ENCODE measurements around the gene AEN. TPM values are rescaled to one million over a fixed set of nuclear protein-coding genes. Genes with fewer than 3 reads are reported as not detected.

Gene AEN
- total RNA-seq, 1 donor, result 81.6 TPM

- DNase-seq (ENCODE audit: low read depth), result no peak
- H3K4me3 ChIP-seq (ENCODE audit: low read depth, low read length), result no peak overlapping the region
- TF ChIP-seq, protein P1, sequence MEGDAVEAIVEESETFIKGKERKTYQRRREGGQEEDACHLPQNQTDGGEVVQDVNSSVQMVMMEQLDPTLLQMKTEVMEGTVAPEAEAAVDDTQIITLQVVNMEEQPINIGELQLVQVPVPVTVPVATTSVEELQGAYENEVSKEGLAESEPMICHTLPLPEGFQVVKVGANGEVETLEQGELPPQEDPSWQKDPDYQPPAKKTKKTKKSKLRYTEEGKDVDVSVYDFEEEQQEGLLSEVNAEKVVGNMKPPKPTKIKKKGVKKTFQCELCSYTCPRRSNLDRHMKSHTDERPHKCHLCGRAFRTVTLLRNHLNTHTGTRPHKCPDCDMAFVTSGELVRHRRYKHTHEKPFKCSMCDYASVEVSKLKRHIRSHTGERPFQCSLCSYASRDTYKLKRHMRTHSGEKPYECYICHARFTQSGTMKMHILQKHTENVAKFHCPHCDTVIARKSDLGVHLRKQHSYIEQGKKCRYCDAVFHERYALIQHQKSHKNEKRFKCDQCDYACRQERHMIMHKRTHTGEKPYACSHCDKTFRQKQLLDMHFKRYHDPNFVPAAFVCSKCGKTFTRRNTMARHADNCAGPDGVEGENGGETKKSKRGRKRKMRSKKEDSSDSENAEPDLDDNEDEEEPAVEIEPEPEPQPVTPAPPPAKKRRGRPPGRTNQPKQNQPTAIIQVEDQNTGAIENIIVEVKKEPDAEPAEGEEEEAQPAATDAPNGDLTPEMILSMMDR (IDR thresholded peaks at IDR 0.05; ENCODE audit: insufficient read depth, low read depth, low read length), result no peak
These were observed 38.1 kb downstream of the AEN start for GRCh38 chr15:88658972-88659931.

DNA sequence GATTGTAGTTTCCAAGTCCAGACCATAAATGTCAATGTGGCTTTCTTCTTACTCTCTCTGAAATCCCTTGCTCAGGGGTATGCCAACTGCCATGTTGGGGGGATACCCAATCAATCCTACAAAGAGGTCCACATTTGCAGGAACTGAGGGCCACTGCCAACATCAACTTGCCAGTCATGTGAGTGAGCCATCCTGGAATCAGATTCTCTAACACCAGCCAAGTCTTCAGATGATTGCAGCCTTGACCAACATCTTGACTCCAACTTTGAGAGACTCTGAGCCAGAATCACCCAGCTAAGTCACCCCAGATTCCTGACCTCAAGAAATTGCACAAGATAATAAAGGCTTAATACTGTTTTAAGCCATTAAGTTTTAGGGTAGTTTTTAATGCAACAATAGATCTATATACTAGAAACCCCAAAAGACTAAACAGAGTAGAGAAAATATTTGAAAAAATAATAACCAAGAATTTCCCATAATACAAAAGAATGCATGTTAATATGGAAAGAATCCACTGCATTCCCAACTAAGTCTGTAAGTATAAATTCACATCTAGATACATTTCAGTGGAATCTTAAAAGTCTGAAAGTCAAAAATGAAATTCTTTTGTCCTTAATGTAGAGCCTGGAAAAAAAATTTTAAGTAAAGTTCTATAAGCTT, 40.0 kb downstream of the AEN start:
- TF ChIP-seq, protein P1 (IDR thresholded peaks at IDR 0.05; ENCODE audit: insufficient read depth, low read depth, low read length), result no peak
- no peak overlapping the region for H3K4me3 ChIP-seq (ENCODE audit: low read depth, low read length)
- no peak for DNase-seq (ENCODE audit: low read depth)

DNA sequence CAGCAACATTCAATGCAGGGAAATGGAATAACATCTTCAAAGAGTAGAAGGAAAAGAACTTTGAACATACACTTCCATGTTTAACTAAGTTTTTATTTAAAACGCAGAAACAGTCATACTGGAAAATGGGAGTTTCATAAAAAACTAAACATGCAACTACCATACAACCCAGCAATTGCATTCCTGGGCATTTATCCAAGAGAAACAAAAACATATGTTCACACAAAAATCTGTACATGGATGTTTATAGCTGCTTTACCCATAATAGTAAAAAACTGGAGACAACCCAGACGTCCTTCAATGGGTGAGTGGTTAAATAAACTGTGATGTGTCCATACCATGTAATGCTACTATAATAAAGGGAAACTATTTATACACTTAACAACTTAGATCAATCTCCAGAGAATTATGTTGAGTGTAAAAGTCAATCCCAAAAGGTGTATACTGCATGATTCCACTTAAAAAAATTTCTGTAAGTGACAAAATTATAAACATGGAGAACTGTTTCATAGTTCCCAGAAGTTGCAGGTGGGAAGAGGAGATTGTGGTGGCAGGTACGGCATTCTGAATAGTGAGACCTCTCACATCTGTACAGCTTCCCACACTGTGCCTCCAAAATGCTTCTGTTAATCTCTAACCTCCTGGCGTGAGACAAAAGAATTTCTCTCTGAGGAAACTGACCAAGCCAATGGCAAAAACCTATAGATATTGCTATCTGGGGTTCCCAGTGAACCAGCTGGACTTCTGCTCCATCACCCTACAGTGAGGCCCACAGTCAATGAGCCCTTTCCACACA, 40.8 kb downstream of the AEN start:
- TF ChIP-seq, protein P1 (IDR thresholded peaks at IDR 0.05; ENCODE audit: insufficient read depth, low read depth, low read length), result no peak
- peak; percentile 53 for DNase-seq (ENCODE audit: low read depth)

DNA sequence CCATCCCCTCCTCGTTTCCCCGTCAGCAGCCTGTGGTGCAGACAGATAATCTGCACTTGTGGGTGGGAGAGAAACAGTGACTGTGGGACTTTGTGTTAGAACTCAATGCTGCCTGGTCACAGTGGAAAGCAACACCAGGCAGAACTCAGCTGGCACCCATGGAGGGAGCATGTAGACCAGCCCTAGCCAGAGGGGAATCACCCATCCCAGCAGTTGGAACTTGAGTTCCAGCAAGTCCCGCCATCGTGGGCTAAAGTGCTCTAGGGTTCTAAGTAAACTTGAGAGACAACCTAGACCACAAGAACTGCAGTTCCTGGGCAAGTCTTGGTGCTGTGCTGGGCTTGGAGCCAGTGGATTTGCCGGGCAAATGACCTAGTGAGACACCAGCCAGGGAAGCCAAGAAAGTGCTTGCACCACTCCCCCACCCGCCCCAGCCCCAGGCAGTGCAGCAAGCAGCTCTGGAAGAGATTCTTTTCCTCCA, 42.0 kb downstream of the AEN start:
- H3K4me3 ChIP-seq (ENCODE audit: low read depth, low read length), result no peak overlapping the region
- no peak for DNase-seq (ENCODE audit: low read depth)
- TF ChIP-seq, protein P1 (IDR thresholded peaks at IDR 0.05; ENCODE audit: insufficient read depth, low read depth, low read length), result no peak

More for the DNA sequence above, 40.8 kb downstream of the AEN start:
- H3K4me3 ChIP-seq (ENCODE audit: low read depth, low read length), result no peak overlapping the region

DNA sequence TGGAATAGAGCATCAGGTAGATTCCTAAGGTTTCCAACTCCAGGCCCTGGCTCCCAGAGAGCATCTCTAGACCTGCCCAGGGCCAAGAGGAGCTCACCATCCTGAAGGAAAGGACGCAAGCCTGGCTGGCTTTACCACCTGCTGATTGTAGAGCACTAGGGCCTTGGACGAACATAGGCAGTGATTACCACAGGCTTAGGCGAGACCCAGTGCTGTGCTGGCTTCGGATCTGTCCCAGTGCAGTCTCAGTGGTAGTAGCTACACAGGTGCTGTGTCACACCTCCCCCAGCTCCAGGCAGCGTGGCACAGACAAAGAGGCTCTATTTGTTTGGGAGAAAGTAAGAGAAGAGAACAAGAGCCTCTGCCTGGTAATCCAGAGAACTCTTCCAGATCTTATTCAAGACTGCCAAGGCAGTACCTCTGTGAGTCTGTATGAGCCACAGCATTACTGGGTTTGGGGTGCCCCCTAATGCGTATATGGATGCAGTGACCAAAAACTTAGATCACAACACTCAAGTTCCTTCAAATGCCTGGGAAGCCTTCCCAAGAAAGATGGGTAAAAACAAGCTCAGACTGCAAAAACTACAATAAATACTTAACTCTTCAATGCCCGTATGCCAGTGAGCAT, 43.1 kb downstream of the AEN start:
- H3K4me3 ChIP-seq (ENCODE audit: low read depth, low read length), result no peak overlapping the region
- peak; percentile 23 for DNase-seq (ENCODE audit: low read depth)
- TF ChIP-seq, protein P1 (IDR thresholded peaks at IDR 0.05; ENCODE audit: insufficient read depth, low read depth, low read length), result peak; percentile 34

- H3K4me3 ChIP-seq (ENCODE audit: low read depth, low read length), result no peak overlapping the region
- TF ChIP-seq, protein P1 (IDR thresholded peaks at IDR 0.05; ENCODE audit: insufficient read depth, low read depth, low read length), result no peak
- no peak for DNase-seq (ENCODE audit: low read depth)
These were observed 53.5 kb downstream of the AEN start for GRCh38 chr15:88674661-88675060.

Data from fibroblast of villous mesenchyme (primary cell).